Aorta (tissue), 5 donors: ENCODE results near the gene LHFPL3. TPM values are rescaled to one million over a fixed set of nuclear protein-coding genes. Genes with fewer than 3 reads are reported as not detected.
"Not testable (repeated sequence)": the region's sequence is repeated elsewhere in the genome, so short reads cannot be mapped to it uniquely, and the experiment has no call there.

ENCODE experiments used
- ATAC-seq: fragments of 200-7000 bp; cut with Tn5 transposase; one replicate; pipeline ENCODE4 v1.9.1; 2022; ENCODE audit warnings: moderate library complexity; ENCODE audit not compliant: low FRiP score
- DNase-seq, 2 donors: peaks; one replicate each; pipeline ENCODE4 v3.0.0-alpha.2; 2020
- H3K27ac ChIP-seq, 2 donors: one replicate each; pipeline ENCODE4 v1.5.1; 2013; ENCODE audit warnings: low read length in 2 of 2, mild to moderate bottlenecking in 2 of 2, moderate library complexity in 2 of 2, control low read depth in 1 of 2, inconsistent platforms in 1 of 2, low read depth in 1 of 2
- H3K27me3 ChIP-seq, 2 donors: one replicate each; pipeline ENCODE4 v1.6.1; 2013; ENCODE audit warnings: control low read depth in 1 of 2, low read length in 1 of 2, mild to moderate bottlenecking in 1 of 2, moderate library complexity in 1 of 2; ENCODE audit not compliant: insufficient read depth in 2 of 2, control insufficient read depth in 1 of 2
- H3K36me3 ChIP-seq, 2 donors: one replicate each; pipeline ENCODE4 v1.6.1; 2013; ENCODE audit warnings: control low read depth in 1 of 2, low read length in 1 of 2, mild to moderate bottlenecking in 1 of 2; ENCODE audit not compliant: insufficient read depth in 2 of 2, control insufficient read depth in 1 of 2
- H3K4me1 ChIP-seq, 2 donors: one replicate each; pipeline ENCODE4 v1.6.1; 2013; ENCODE audit warnings: low read length in 2 of 2, control low read depth in 1 of 2, mild to moderate bottlenecking in 1 of 2, moderate library complexity in 1 of 2; ENCODE audit not compliant: insufficient read depth in 2 of 2, control insufficient read depth in 1 of 2
- H3K4me3 ChIP-seq, 2 donors: one replicate each; pipeline ENCODE4 v1.5.1; 2013; ENCODE audit warnings: low read length in 2 of 2, control low read depth in 1 of 2, mild to moderate bottlenecking in 1 of 2
- H3K9me3 ChIP-seq: one replicate; pipeline ENCODE4 v1.6.1; 2013; ENCODE audit warnings: mild to moderate bottlenecking, low read length; ENCODE audit not compliant: control insufficient read depth
- WGBS, 2 donors: extraction: QIAGEN DNeasy Blood & Tissue Kit; methylation state at CpG; one replicate each; pipeline ENCODE4 v1.1.7; 2013; 5-methylcytosine and 5-hydroxymethylcytosine counted together
- intact Hi-C, 2 donors: fragments of 100-400 bp; cut with DNase I; formaldehyde crosslinking; loops; one replicate each; pipeline versions ENCODE4 v1.14.2 to v1.15.0; 2022
- polyA plus RNA-seq, 2 donors: library from polyadenylated mRNA; stranded (reverse); fragments of 200-250 nt; gene quantifications; one replicate each; pipeline ENCODE4 v1.2.3, GENCODE V29; 2013
- total RNA-seq, 2 donors: library from RNA; stranded (reverse); fragmentation: NEBNext Ultra II Directional; extraction: Animal tissue kit (Norgen Biotek cat#: 25700); gene quantifications; one replicate each; pipeline ENCODE4 v1.2.1, GENCODE V29; 2021
- donor health status: healthy with polysubstance abuse.
- donor health status: Bipolar disorder and iron deficiency.
- donor health status: DM: no; HTN: no; CAD: no.
- donor health status: DM: no; HTN: no; CAD: no.
- donor health status: DM: yes; HTN: yes; CAD: no.

The LHFPL3 gene
- total and polyA plus RNA-seq, 4 donors: not detected

GRCh38 chr7:104677587-104677986 lies 349.2 kb downstream of the LHFPL3 start:
- no peak for ATAC-seq
- WGBS, 2 donors: 59% methylated on average over 5 of the region's 5 CpGs
- Histone ChIP-seq H3K4me1 (no peaks in the 10 kb centered on the region), H3K36me3 (no peaks in the 10 kb centered on the region), H3K9me3 (peaks cover 1% of the 10 kb centered on the region), H3K27me3 (peaks cover 0 to 2% of the 10 kb centered on the region in 2 donors), H3K27ac (no peak overlapping the region), H3K4me3 (no peak overlapping the region)
- intact Hi-C loops: no loop called here
- DNase-seq: no peak

- peaks cover 1% of the 10 kb centered on the region for H3K9me3 ChIP-seq
- intact Hi-C loops: no loop called here
- no peaks in the 10 kb centered on the region for H3K36me3 ChIP-seq
- no peak overlapping the region for H3K27ac ChIP-seq
- DNase-seq: no peak
- no peak overlapping the region for H3K4me3 ChIP-seq
- 84 to 87% methylated on average over 1 of the region's 1 CpG for WGBS, 2 donors
- H3K27me3 ChIP-seq: peaks cover 0 to 2% of the 10 kb centered on the region in 2 donors
- no peak for ATAC-seq
- H3K4me1 ChIP-seq: no peaks in the 10 kb centered on the region
These were observed 350.7 kb downstream of the LHFPL3 start for GRCh38 chr7:104679085-104679484.

GRCh38 chr7:104686286-104686685 lies 357.9 kb downstream of the LHFPL3 start:
- H3K4me3 ChIP-seq: no peak overlapping the region
- peaks cover 1% of the 10 kb centered on the region for H3K9me3 ChIP-seq
- H3K36me3 ChIP-seq: no peaks in the 10 kb centered on the region
- 76 to 82% methylated on average over 1 of the region's 1 CpG for whole genome bisulfite sequencing, 2 donors
- H3K27ac ChIP-seq: no peak overlapping the region
- no peaks in the 10 kb centered on the region for H3K4me1 ChIP-seq
- no peak for DNase-seq
- ATAC-seq: no peak
- H3K27me3 ChIP-seq: no peaks in the 10 kb centered on the region
- intact Hi-C loops: no loop called here

GRCh38 chr7:104694710-104695109 lies 366.3 kb downstream of the LHFPL3 start:
- DNase-seq (no peak), ATAC-seq (no peak)
- WGBS, 2 donors: 35 to 37% methylated on average over 2 of the region's 2 CpGs
- H3K27me3 ChIP-seq: no peaks in the 10 kb centered on the region
- no peaks in the 10 kb centered on the region for H3K36me3 ChIP-seq
- no peak overlapping the region for H3K27ac ChIP-seq
- no peak overlapping the region for H3K4me3 ChIP-seq
- intact Hi-C loops: no loop called here
- H3K4me1 ChIP-seq: no peaks in the 10 kb centered on the region
- peaks cover 1% of the 10 kb centered on the region for H3K9me3 ChIP-seq

- Histone ChIP-seq H3K4me3 (no peak overlapping the region), H3K9me3 (peaks cover 1% of the 10 kb centered on the region), H3K27me3 (no peaks in the 10 kb centered on the region), H3K4me1 (no peaks in the 10 kb centered on the region), H3K27ac (no peak overlapping the region), H3K36me3 (no peaks in the 10 kb centered on the region)
- ATAC-seq (no peak), DNase-seq (no peak)
- intact Hi-C loops: no loop called here
These were observed 367.2 kb downstream of the LHFPL3 start for GRCh38 chr7:104695563-104695962.

GRCh38 chr7:104700336-104700735 lies 371.9 kb downstream of the LHFPL3 start:
- DNase-seq (no peak), ATAC-seq (no peak)
- WGBS, 2 donors: 82 to 85% methylated on average over 1 of the region's 1 CpG
- no peaks in the 10 kb centered on the region for H3K27me3 ChIP-seq
- H3K27ac ChIP-seq: no peak overlapping the region
- no peaks in the 10 kb centered on the region for H3K36me3 ChIP-seq
- intact Hi-C loops: no loop called here
- H3K4me1 ChIP-seq: no peaks in the 10 kb centered on the region
- H3K9me3 ChIP-seq: no peaks in the 10 kb centered on the region
- no peak overlapping the region for H3K4me3 ChIP-seq

GRCh38 chr7:104721027-104721426 lies 392.6 kb downstream of the LHFPL3 start:
- DNase-seq, H3K36me3 ChIP-seq, ATAC-seq, intact Hi-C loops, H3K27ac ChIP-seq, H3K27me3 ChIP-seq, H3K9me3 ChIP-seq, H3K4me3 ChIP-seq, H3K4me1 ChIP-seq: not testable (repeated sequence)
- WGBS, 2 donors: 89 to 95% methylated on average over 2 of the region's 2 CpGs

- no peaks in the 10 kb centered on the region for H3K9me3 ChIP-seq
- DNase-seq: no peak
- ATAC-seq: no peak
- intact Hi-C loops: no loop called here
- no peaks in the 10 kb centered on the region for H3K27me3 ChIP-seq
- no peak overlapping the region for H3K27ac ChIP-seq
- 71 to 77% methylated on average over 2 of the region's 2 CpGs for WGBS, 2 donors
- H3K36me3 ChIP-seq: no peaks in the 10 kb centered on the region
- no peak overlapping the region for H3K4me3 ChIP-seq
- no peaks in the 10 kb centered on the region for H3K4me1 ChIP-seq
These were observed 394.6 kb downstream of the LHFPL3 start for GRCh38 chr7:104723001-104723400.

GRCh38 chr7:104758504-104758903 lies 430.1 kb downstream of the LHFPL3 start:
- no peak for DNase-seq
- Histone ChIP-seq H3K9me3 (peaks cover 2% of the 10 kb centered on the region), H3K27ac (no peak overlapping the region), H3K4me3 (no peak overlapping the region), H3K4me1 (no peaks in the 10 kb centered on the region), H3K27me3 (no peaks in the 10 kb centered on the region), H3K36me3 (no peaks in the 10 kb centered on the region)
- intact Hi-C loops: no loop called here
- ATAC-seq: no peak
- 57 to 67% methylated on average over 4 of the region's 4 CpGs for WGBS, 2 donors
